Sciatic nerve (tissue), 2 donors: ENCODE data around the gene PGK2. TPM values are rescaled to one million over a fixed set of nuclear protein-coding genes. Genes with fewer than 3 reads are reported as not detected.

Source experiments
- ATAC-seq: fragments of 200-7000 bp; cut with Tn5 transposase; one replicate; pipeline ENCODE4 v1.9.1; 2020; ENCODE audit warnings: mild to moderate bottlenecking, moderate library complexity
- DNase-seq: peaks from one replicate; pipeline ENCODE4 v3.0.0-alpha.2; 2020; ENCODE audit warnings: low spot score
- intact Hi-C: fragments of 100-400 bp; cut with DNase I; formaldehyde crosslinking; loops from one replicate; pipeline ENCODE4 v1.14.2; 2022
- total RNA-seq: library from RNA; stranded (reverse); fragmentation: NEBNext Ultra II Directional; extraction: Animal tissue kit (Norgen Biotek cat#: 25700); gene quantifications from one replicate; pipeline ENCODE4 v1.2.1, GENCODE V29; 2021
- donor health status: DM: no; HTN: no; CAD: no.
- donor health status: DM: no; HTN: no; CAD: no.

PGK2 gene
- total RNA-seq, 1 donor from 2014 or later = not detected

DNA sequence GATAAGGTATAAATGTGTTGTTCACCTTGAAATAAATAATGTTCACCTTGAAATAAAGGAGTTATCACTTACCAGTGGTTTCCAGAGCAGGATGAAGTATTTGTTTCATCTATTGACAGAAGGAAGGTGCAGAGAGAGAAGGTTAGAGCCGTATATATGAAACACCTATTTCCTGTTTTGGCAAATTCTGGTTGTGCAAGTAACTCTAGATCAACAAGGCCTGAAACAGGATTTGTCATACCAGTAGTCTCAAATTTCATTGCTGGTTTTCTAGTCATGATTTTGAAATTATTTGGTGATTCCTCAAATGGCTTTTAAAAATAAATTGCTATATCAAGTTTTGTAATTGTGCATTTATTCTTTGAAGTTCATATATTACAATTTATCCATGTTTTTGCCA lies 42.8 kb downstream of the PGK2 start, which contains the start of gene CRISP3:
Gene CRISP3, minus strand, starts transcription at position 130 of the 400 bp plus-strand sequence. Its CDS starts 21 bp downstream, at position 109.
- DNase-seq (no peak), ATAC-seq (no peak)
- intact Hi-C loops = no loop called here

DNA sequence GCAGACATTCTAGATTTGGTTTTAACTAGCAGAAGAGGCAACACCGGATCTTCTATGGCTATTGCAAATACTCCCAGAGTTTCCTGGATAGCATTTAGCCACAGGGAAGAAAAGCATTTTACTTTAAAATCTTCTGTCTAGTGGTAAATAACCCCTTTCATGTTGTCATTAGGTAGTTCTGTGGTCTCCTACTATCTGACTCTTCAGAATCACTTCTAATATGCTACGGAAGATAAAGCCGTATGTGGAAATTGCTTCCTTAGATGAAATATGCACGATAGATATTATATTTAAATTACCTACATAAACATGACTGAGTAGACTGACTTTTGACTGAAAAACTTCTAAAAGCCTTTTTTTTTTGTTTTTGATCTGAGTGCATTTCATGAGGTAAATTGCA lies 43.7 kb downstream of the PGK2 start:
- ATAC-seq (no peak), DNase-seq (no peak)
- intact Hi-C loops = no loop called here

DNA sequence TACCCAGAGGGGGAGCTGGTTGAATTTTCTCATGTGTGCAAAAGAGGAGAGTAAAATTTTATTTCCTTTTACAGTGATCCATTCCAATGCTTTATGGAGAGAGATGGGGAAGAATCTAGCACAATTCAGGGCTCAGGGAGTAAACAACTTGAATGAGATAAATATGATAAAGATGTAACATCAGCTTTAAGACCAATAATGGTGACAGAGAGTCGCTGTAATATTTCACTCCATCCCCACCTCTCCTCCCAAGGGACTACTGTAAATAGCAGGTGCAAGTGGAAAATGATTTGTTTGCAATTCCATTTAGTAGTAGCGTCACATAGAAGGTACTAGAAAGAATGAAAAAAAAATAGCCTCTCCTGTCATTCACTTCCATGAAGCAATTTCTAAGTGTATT lies 47.7 kb downstream of the PGK2 start:
- DNase-seq (no peak), ATAC-seq (no peak)
- intact Hi-C loops = no loop called here

DNA sequence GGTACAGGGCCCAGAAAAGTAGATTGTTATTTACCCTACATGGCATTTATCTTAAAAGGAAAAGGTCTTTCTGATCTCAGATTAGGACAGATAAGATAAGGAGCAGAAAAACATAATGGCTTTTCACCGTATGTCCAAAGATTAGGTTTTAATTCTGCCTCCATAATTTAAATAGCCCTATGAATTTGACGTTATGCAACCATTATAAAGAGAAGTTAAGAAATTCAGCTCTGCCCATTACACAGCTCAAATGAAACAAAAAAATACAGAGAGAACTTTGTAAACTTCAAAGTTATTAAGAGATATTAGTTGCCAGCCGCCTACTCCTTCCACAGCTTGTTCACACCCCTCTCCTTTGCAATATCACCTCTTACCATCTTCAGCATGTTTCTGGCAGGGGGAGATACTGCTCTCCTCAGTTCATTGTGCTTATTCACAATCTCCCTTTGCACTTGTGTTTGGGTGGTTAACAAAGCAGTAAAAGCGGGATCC lies 51.0 kb downstream of the PGK2 start:
- no peak for ATAC-seq
- intact Hi-C loops = no loop called here
- DNase-seq = no peak

Other genes starting within 250 kb of the PGK2 start
- gene C6orf141, start 236.6 kb downstream of the PGK2 start, total RNA-seq = 7.6 TPM
- gene RHAG, start 150.4 kb downstream of the PGK2 start, total RNA-seq = 2.9 TPM
- gene CRISP2, start 73.7 kb downstream of the PGK2 start, total RNA-seq = not detected
- gene CRISP3, start 42.9 kb downstream of the PGK2 start, total RNA-seq = 1.1 TPM
- not detected for gene CRISP1, start 79.2 kb upstream of the PGK2 start, total RNA-seq
- gene DEFB114, start 176.9 kb upstream of the PGK2 start, total RNA-seq = not detected
- gene DEFB113, start 182.3 kb upstream of the PGK2 start, total RNA-seq = not detected
- gene DEFB110, start 234.7 kb upstream of the PGK2 start, total RNA-seq = not detected